Measurements from ENCODE around the gene CHST15. TPM values are rescaled to one million over a fixed set of nuclear protein-coding genes. Genes with fewer than 3 reads are reported as not detected.

The CHST15 gene
- total RNA-seq, 1 donor from 2014 or later = 76.9 TPM

GRCh38 chr10:124066781-124067714, 26.4 kb downstream of the CHST15 start:
- no peak for DNase-seq (ENCODE audit: extremely low read depth, low read depth, low spot score)

- DNase-seq (ENCODE audit: extremely low read depth, low read depth, low spot score) = no peak
Observed at GRCh38 chr10:124066126-124066700, 27.2 kb downstream of the CHST15 start.

GRCh38 chr10:124065382-124066125, 27.8 kb downstream of the CHST15 start:
- no peak for DNase-seq (ENCODE audit: extremely low read depth, low read depth, low spot score)

GRCh38 chr10:124064676-124065075, 28.7 kb downstream of the CHST15 start:
- no peak for DNase-seq (ENCODE audit: extremely low read depth, low read depth, low spot score)

GRCh38 chr10:124063750-124064603, 29.4 kb downstream of the CHST15 start:
- no peak for DNase-seq (ENCODE audit: extremely low read depth, low read depth, low spot score)

- no peak for DNase-seq (ENCODE audit: extremely low read depth, low read depth, low spot score)
Observed at GRCh38 chr10:124062390-124062789, 31.0 kb downstream of the CHST15 start.

- no peak for DNase-seq (ENCODE audit: extremely low read depth, low read depth, low spot score)
Observed at GRCh38 chr10:124061030-124061429, 32.4 kb downstream of the CHST15 start.

- no peak for DNase-seq (ENCODE audit: extremely low read depth, low read depth, low spot score)
Observed at GRCh38 chr10:124060148-124060720, 33.2 kb downstream of the CHST15 start.

GRCh38 chr10:124059551-124059950, 33.8 kb downstream of the CHST15 start:
- no peak for DNase-seq (ENCODE audit: extremely low read depth, low read depth, low spot score)

GRCh38 chr10:124058346-124059003, 34.9 kb downstream of the CHST15 start:
- no peak for DNase-seq (ENCODE audit: extremely low read depth, low read depth, low spot score)

- DNase-seq (ENCODE audit: extremely low read depth, low read depth, low spot score) = no peak
Observed at GRCh38 chr10:124057601-124058000, 35.8 kb downstream of the CHST15 start.

GRCh38 chr10:124056337-124056980, 36.9 kb downstream of the CHST15 start:
- no peak for DNase-seq (ENCODE audit: extremely low read depth, low read depth, low spot score)

GRCh38 chr10:124053971-124054370, 39.4 kb downstream of the CHST15 start:
- no peak for DNase-seq (ENCODE audit: extremely low read depth, low read depth, low spot score)

- DNase-seq (ENCODE audit: extremely low read depth, low read depth, low spot score) = no peak
Observed at GRCh38 chr10:124052561-124052960, 40.8 kb downstream of the CHST15 start.

GRCh38 chr10:124050021-124051015, 43.1 kb downstream of the CHST15 start:
- no peak for DNase-seq (ENCODE audit: extremely low read depth, low read depth, low spot score)

GRCh38 chr10:124049484-124049883, 43.9 kb downstream of the CHST15 start:
- DNase-seq (ENCODE audit: extremely low read depth, low read depth, low spot score) = no peak

GRCh38 chr10:124048371-124049290, 44.8 kb downstream of the CHST15 start:
- DNase-seq (ENCODE audit: extremely low read depth, low read depth, low spot score) = no peak
